ENCODE measurements around the gene MLF2. TPM values are rescaled to one million over a fixed set of nuclear protein-coding genes. Genes with fewer than 3 reads are reported as not detected.

Gene MLF2
- polyA plus RNA-seq (2013, experiment 1 of 2; ENCODE audit: insufficient read length), result 245 TPM
- polyA plus RNA-seq (2013, experiment 2 of 2; ENCODE audit: insufficient read length), result 251 TPM

GRCh38 chr12:6752921-6753771 is at the start of gene MLF2:
Gene MLF2, minus strand, starts transcription at chr12:6753141. Its CDS starts 807 bp downstream, at chr12:6752334.
- peak; percentile 100 for DNase-seq

- no peak for DNase-seq
Measured at GRCh38 chr12:6799147-6799546, 46.2 kb upstream of the MLF2 start.

GRCh38 chr12:6796576-6796975 is 43.6 kb upstream of the MLF2 start:
- DNase-seq, result no peak

- DNase-seq, result no peak
Measured at GRCh38 chr12:6795088-6795487, 42.1 kb upstream of the MLF2 start.

GRCh38 chr12:6792522-6793201 is 39.7 kb upstream of the MLF2 start:
- no peak for DNase-seq

GRCh38 chr12:6791931-6792520 is 39.1 kb upstream of the MLF2 start:
- no peak for DNase-seq

- no peak for DNase-seq
Measured at GRCh38 chr12:6790496-6791150, 37.7 kb upstream of the MLF2 start.

- DNase-seq, result no peak
Measured at GRCh38 chr12:6788972-6789924, 36.3 kb upstream of the MLF2 start, which contains the start of gene CD4. Gene CD4, plus strand, starts transcription at chr12:6789528. Its CDS starts 10,611 bp downstream, at chr12:6800139.

GRCh38 chr12:6787309-6787708 is 34.4 kb upstream of the MLF2 start:
- no peak for DNase-seq

- DNase-seq, result no peak
Measured at GRCh38 chr12:6786416-6787094, 33.6 kb upstream of the MLF2 start.

- no peak for DNase-seq
Measured at GRCh38 chr12:6784761-6785160, 31.8 kb upstream of the MLF2 start.

- no peak for DNase-seq
Measured at GRCh38 chr12:6784296-6784695, 31.4 kb upstream of the MLF2 start.

- no peak for DNase-seq
Measured at GRCh38 chr12:6783828-6784227, 30.9 kb upstream of the MLF2 start.

GRCh38 chr12:6782850-6783566 is 30.1 kb upstream of the MLF2 start:
- DNase-seq, result no peak

- DNase-seq, result no peak
Measured at GRCh38 chr12:6782119-6782518, 29.2 kb upstream of the MLF2 start.

- no peak for DNase-seq
Measured at GRCh38 chr12:6780573-6780972, 27.6 kb upstream of the MLF2 start.

GRCh38 chr12:6779708-6780432 is 26.9 kb upstream of the MLF2 start:
- no peak for DNase-seq

- DNase-seq, result peak; percentile 92
Measured at GRCh38 chr12:6778574-6779550, 25.9 kb upstream of the MLF2 start.

Measured in fibroblast of skin of abdomen (primary cell).